SK-MEL-5 (cell line): ENCODE measurements around the gene DOC2A. TPM values are rescaled to one million over a fixed set of nuclear protein-coding genes. Genes with fewer than 3 reads are reported as not detected.
"Not testable (repeated sequence)": the region's sequence is repeated elsewhere in the genome, so short reads cannot be mapped to it uniquely, and the experiment has no call there.

ENCODE experiments used
- DNase-seq: peaks from one replicate; pipeline ENCODE4 v3.0.0-alpha.2; 2016; ENCODE audit warnings: low read depth, low spot score
- in situ Hi-C: cut with HindIII; loops from 2 replicates; pipeline ENCODE4 v1.10.0; 2016; ENCODE audit warnings: low sequenced_read_pairs, high pct_unique_total_duplicates, low pct_unique_long_range_greater_than_20kb
- polyA plus RNA-seq, 2 experiments: library from polyadenylated mRNA; depleted of rRNA; stranded (reverse); fragments of >200 nt; gene quantifications; 2 replicates each; pipeline ENCODE4 v1.2.3, GENCODE V29; 2015
- total RNA-seq: library from RNA; depleted of rRNA; stranded (reverse); fragments of >200 nt; shearing (Covaris generic); gene quantifications from 2 replicates; pipeline ENCODE4 v1.2.3, GENCODE V29; 2014; rRNA removed

The DOC2A gene
- 1.5 and 2.1 TPM in 2 replicates for total RNA-seq
- 3.0 and 3.2 TPM in 2 replicates for polyA plus RNA-seq (2015; cell fraction: cytosol; rRNA removed)
- 45.5 and 65.6 TPM in 2 replicates for polyA plus RNA-seq (2015; cell fraction: nucleus; rRNA removed)

GRCh38 chr16:30010844-30011713 is at the start of gene DOC2A:
TSS of gene DOC2A (minus strand) at chr16:30011027. CDS start at chr16:30010222, 805 bp downstream.
- DNase-seq, result no peak
- in situ Hi-C loops, result no loop called here

GRCh38 chr16:30060346-30060745 is 49.5 kb upstream of the DOC2A start:
- in situ Hi-C loops, result no loop called here
- no peak for DNase-seq

GRCh38 chr16:30054959-30055553 is 44.2 kb upstream of the DOC2A start:
- DNase-seq, result peak; percentile 60
- in situ Hi-C loops, result no loop called here

GRCh38 chr16:30054451-30054850 is 43.6 kb upstream of the DOC2A start:
- in situ Hi-C loops, result no loop called here
- DNase-seq, result no peak

- no peak for DNase-seq
- in situ Hi-C loops, result no loop called here
Measured at GRCh38 chr16:30053376-30054015, 42.7 kb upstream of the DOC2A start.

GRCh38 chr16:30052671-30053372 is 42.0 kb upstream of the DOC2A start:
- peak; percentile 85 for DNase-seq

GRCh38 chr16:30051518-30051917 is 40.7 kb upstream of the DOC2A start:
- in situ Hi-C loops, result no loop called here

More at GRCh38 chr16:30052671-30053372, 42.0 kb upstream of the DOC2A start:
- in situ Hi-C loops, result no loop called here

GRCh38 chr16:30049871-30050270 is 39.0 kb upstream of the DOC2A start:
- in situ Hi-C loops, result no loop called here
- DNase-seq, result no peak

More at GRCh38 chr16:30051518-30051917, 40.7 kb upstream of the DOC2A start:
- no peak for DNase-seq

GRCh38 chr16:30046588-30046987 is 35.8 kb upstream of the DOC2A start:
- in situ Hi-C loops, result no loop called here
- no peak for DNase-seq

- DNase-seq, result no peak
- in situ Hi-C loops, result no loop called here
Measured at GRCh38 chr16:30046178-30046577, 35.4 kb upstream of the DOC2A start.

GRCh38 chr16:30041841-30042240 is 31.0 kb upstream of the DOC2A start:
- DNase-seq, result peak; percentile 42
- in situ Hi-C loops, result no loop called here

GRCh38 chr16:30040690-30041089 is 29.9 kb upstream of the DOC2A start:
- in situ Hi-C loops, DNase-seq: not testable (repeated sequence)

GRCh38 chr16:30040221-30040620 is 29.4 kb upstream of the DOC2A start:
- in situ Hi-C loops, result no loop called here
- DNase-seq, result no peak

GRCh38 chr16:30033270-30033669 is 22.4 kb upstream of the DOC2A start:
- DNase-seq, result no peak
- in situ Hi-C loops, result no loop called here

GRCh38 chr16:30032083-30032819 is 21.4 kb upstream of the DOC2A start:
- in situ Hi-C loops, result no loop called here
- peak; percentile 76 for DNase-seq

- in situ Hi-C loops, result no loop called here
- DNase-seq, result no peak
Measured at GRCh38 chr16:30031477-30031918, 20.7 kb upstream of the DOC2A start.

- in situ Hi-C loops, result no loop called here
- no peak for DNase-seq
Measured at GRCh38 chr16:30030841-30031413, 20.1 kb upstream of the DOC2A start, which contains the start of gene TLCD3B. TSS of gene TLCD3B (minus strand) at chr16:30031271. CDS start at chr16:30030527, 744 bp downstream.
